H1 (cell line): Measurements from ENCODE around the gene MNAT1.

Source experiments
- CTCF ChIP-seq, 3 experiments: IDR thresholded peaks; 1 replicate in 2 of 3; 2 replicates in 1 of 3; pipeline versions ENCODE4 v1.5.1 to v1.6.1; 2011; ENCODE audit warnings: low read length in 3 of 3, mild to moderate bottlenecking in 3 of 3, inconsistent platforms in 2 of 3, low read depth in 1 of 3, moderate library complexity in 1 of 3; ENCODE audit not compliant: insufficient read depth in 1 of 3; ENCODE audit errors: control extremely low read depth in 1 of 3
- NRF1 ChIP-seq: IDR thresholded peaks from 2 replicates; pipeline ENCODE4 v1.6.1; 2011; ENCODE audit warnings: mild to moderate bottlenecking, low read depth, low read length, improper control_type of control experiment
- POLR2A ChIP-seq, 2 experiments: IDR thresholded peaks; 1 replicate in 1 of 2; 2 replicates in 1 of 2; pipeline ENCODE4 v1.6.1; 2011; ENCODE audit warnings: low read depth in 2 of 2, low read length in 2 of 2, mild to moderate bottlenecking in 2 of 2; ENCODE audit errors: control extremely low read depth in 1 of 2
- POLR2AphosphoS5 ChIP-seq: IDR thresholded peaks from 2 replicates; pipeline ENCODE4 v1.6.1; 2011; ENCODE audit warnings: low read depth, low read length
- SP4 ChIP-seq: IDR thresholded peaks from 2 replicates; pipeline ENCODE4 v1.6.1; 2012; ENCODE audit warnings: low read length, inconsistent platforms

- TF ChIP-seq SP4 (no peak), CTCF (IDR thresholded peaks at IDR 0.05; ENCODE audit: control extremely low read depth in 1 of 3, insufficient read depth in 1 of 3, low read depth in 1 of 3, low read length in 3 of 3) (no peak), POLR2A (IDR thresholded peaks at IDR 0.05; ENCODE audit: control extremely low read depth in 1 of 2, low read depth in 2 of 2, low read length in 2 of 2) (no peak), NRF1 (no peak), POLR2AphosphoS5 (no peak)
Measured at GRCh38 chr14:60862283-60862682, 127.7 kb downstream of the MNAT1 start.
